Measurements from ENCODE around the gene CUX1. TPM values are rescaled to one million over a fixed set of nuclear protein-coding genes. Genes with fewer than 3 reads are reported as not detected.

The CUX1 gene
- total RNA-seq, 1 experiment from 2014 or later = 39.6 TPM

DNA sequence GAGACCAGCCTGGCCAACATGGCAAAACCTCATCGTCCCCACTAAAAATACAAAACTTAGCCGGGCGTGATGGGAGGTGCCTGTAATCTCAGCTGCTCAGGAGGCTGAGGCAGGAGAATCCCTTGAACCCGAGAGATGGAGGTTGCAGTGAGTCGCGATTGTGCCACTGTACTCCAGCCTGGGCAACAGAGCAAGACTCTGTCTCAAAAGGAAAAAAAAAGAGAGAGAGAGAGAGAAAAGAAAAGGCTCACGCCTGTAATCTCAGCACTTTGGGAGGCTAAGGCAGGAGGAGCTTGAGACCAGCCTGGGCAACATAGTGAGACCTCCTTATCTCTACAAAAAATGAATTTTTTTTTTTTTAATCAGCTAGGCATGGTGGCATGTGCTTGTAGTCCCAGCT is 157.6 kb downstream of the CUX1 start:
- Histone ChIP-seq H2AFZ (ENCODE audit: low read length) (no peak overlapping the region), H3K27me3 (ENCODE audit: low read length) (no peaks in the 10 kb centered on the region), H3K36me3 (ENCODE audit: low read depth, low read length) (no peaks in the 10 kb centered on the region), H3K9ac (ENCODE audit: low read length) (peak overlapping the region; percentile 48; the same call in 1 of the 2 replicates), H3K79me2 (ENCODE audit: low read length) (peaks cover 15% of the 10 kb centered on the region; the same call in 1 of the 2 replicates), H3K4me3 (ENCODE audit: low read length) (no peak overlapping the region), H4K20me1 (ENCODE audit: low read length) (no peaks in the 10 kb centered on the region), H3K9me3 (ENCODE audit: low read length) (no peaks in the 10 kb centered on the region), H3F3A (ENCODE audit: low read length, unreplicated experiment) (no peaks in the 10 kb centered on the region), H3K27ac (ENCODE audit: low read length) (peak overlapping the region; percentile 89), H3K4me2 (ENCODE audit: low read length) (peak overlapping the region; percentile 53; the same call in 1 of the 2 replicates), H3K9me2 (replicated peaks; ENCODE audit: low read length) (no peaks in the 10 kb centered on the region), H3K4me1 (ENCODE audit: insufficient read depth, low read length) (peaks cover 19% of the 10 kb centered on the region)
- BruUV-seq (replicated peaks) = no TSS peak
- no peak for TF ChIP-seq EZH2 (IDR thresholded peaks at IDR 0.05; ENCODE audit: low read length, unreplicated experiment)
- no peak for TF ChIP-seq EZH2phosphoT487 (IDR thresholded peaks at IDR 0.05; ENCODE audit: borderline replicate concordance, low read length)
- TF ChIP-seq, protein P1, sequence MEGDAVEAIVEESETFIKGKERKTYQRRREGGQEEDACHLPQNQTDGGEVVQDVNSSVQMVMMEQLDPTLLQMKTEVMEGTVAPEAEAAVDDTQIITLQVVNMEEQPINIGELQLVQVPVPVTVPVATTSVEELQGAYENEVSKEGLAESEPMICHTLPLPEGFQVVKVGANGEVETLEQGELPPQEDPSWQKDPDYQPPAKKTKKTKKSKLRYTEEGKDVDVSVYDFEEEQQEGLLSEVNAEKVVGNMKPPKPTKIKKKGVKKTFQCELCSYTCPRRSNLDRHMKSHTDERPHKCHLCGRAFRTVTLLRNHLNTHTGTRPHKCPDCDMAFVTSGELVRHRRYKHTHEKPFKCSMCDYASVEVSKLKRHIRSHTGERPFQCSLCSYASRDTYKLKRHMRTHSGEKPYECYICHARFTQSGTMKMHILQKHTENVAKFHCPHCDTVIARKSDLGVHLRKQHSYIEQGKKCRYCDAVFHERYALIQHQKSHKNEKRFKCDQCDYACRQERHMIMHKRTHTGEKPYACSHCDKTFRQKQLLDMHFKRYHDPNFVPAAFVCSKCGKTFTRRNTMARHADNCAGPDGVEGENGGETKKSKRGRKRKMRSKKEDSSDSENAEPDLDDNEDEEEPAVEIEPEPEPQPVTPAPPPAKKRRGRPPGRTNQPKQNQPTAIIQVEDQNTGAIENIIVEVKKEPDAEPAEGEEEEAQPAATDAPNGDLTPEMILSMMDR (conservative IDR thresholded peaks at IDR 0.05; ENCODE audit: low read depth, low read length) = no peak
- DNase-seq = no peak
- ChIA-PET CTCF (no interaction called here), POLR2A (ENCODE audit: unreplicated experiment) (interaction anchor here (0.6 kb wide), 1 partner anchor 58 kb away, joined by 6 read pairs; no protein-coding TSS in a partner anchor)
- intact Hi-C loops (cut with micrococcal nuclease) = no loop called here
- no peak for ATAC-seq

DNA sequence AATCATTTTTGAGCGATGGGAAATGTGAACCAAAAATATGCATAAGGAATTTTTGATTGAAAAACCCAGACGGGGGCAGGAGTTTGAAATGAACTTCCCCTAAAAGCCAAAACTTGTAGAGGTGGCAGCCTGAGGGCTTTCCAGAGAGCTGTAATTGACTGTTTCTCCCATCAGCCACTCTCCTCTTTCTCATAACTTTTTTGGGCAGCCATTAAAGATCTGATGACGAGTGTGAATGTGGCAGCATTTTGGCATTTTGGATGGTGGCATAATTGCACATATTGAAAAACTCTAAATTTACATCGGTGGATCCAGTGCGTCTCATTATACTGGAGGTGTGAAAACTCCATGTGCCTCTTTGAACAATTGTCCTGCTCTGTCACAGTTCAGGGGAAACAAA is 159.0 kb downstream of the CUX1 start:
- peak overlapping the region; percentile 89 for H3K27ac ChIP-seq (ENCODE audit: low read length)

DNA sequence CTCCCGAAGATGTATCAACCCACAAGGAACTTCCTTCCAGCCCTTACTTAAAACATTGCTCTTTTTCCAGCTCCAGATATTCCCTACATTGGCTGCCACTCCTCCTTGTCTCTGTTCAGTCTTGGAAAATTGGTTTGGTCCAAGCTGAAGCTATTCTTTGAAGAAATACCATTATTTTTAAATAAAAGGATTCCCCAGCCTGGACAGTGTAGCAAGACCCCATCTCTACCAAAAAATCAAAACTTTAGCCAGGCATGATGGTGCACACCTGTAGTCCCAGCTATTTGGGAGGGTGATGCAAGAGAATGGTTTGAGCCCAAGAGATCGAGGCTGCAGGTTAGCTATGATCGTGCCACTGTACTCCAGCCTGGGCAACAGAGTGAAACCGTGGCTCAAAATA is 159.8 kb downstream of the CUX1 start:
- intact Hi-C loops (cut with micrococcal nuclease) = no loop called here
- Histone ChIP-seq H3K9ac (ENCODE audit: low read length) (no peak overlapping the region), H3K79me2 (ENCODE audit: low read length) (peaks cover 15% of the 10 kb centered on the region; the same call in 1 of the 2 replicates), H3K27ac (ENCODE audit: low read length) (no peak overlapping the region), H3K36me3 (ENCODE audit: low read depth, low read length) (no peaks in the 10 kb centered on the region), H3K27me3 (ENCODE audit: low read length) (no peaks in the 10 kb centered on the region), H3K4me3 (ENCODE audit: low read length) (no peak overlapping the region), H3K9me3 (ENCODE audit: low read length) (no peaks in the 10 kb centered on the region), H4K20me1 (ENCODE audit: low read length) (no peaks in the 10 kb centered on the region), H2AFZ (ENCODE audit: low read length) (no peak overlapping the region), H3K4me1 (ENCODE audit: insufficient read depth, low read length) (peaks cover 25% of the 10 kb centered on the region), H3F3A (ENCODE audit: low read length, unreplicated experiment) (no peaks in the 10 kb centered on the region), H3K4me2 (ENCODE audit: low read length) (no peak overlapping the region), H3K9me2 (replicated peaks; ENCODE audit: low read length) (no peaks in the 10 kb centered on the region)
- ATAC-seq = no peak
- TF ChIP-seq EZH2phosphoT487 (IDR thresholded peaks at IDR 0.05; ENCODE audit: borderline replicate concordance, low read length) = no peak
- TF ChIP-seq, protein P1 (conservative IDR thresholded peaks at IDR 0.05; ENCODE audit: low read depth, low read length) = no peak
- TF ChIP-seq EZH2 (IDR thresholded peaks at IDR 0.05; ENCODE audit: low read length, unreplicated experiment) = no peak
- ChIA-PET POLR2A (ENCODE audit: unreplicated experiment) (no interaction called here), CTCF (no interaction called here)
- no TSS peak for BruUV-seq (replicated peaks)
- DNase-seq = no peak

More for the DNA sequence above, 159.0 kb downstream of the CUX1 start:
- BruUV-seq (replicated peaks) = no TSS peak
- TF ChIP-seq EZH2phosphoT487 (IDR thresholded peaks at IDR 0.05; ENCODE audit: borderline replicate concordance, low read length) = no peak
- TF ChIP-seq, protein P1 (conservative IDR thresholded peaks at IDR 0.05; ENCODE audit: low read depth, low read length) = no peak
- no peak for TF ChIP-seq EZH2 (IDR thresholded peaks at IDR 0.05; ENCODE audit: low read length, unreplicated experiment)
- Histone ChIP-seq H3K36me3 (ENCODE audit: low read depth, low read length) (no peaks in the 10 kb centered on the region), H3K4me3 (ENCODE audit: low read length) (no peak overlapping the region), H3F3A (ENCODE audit: low read length, unreplicated experiment) (no peaks in the 10 kb centered on the region), H3K4me2 (ENCODE audit: low read length) (no peak overlapping the region), H3K9ac (ENCODE audit: low read length) (peak overlapping the region; percentile 49), H3K4me1 (ENCODE audit: insufficient read depth, low read length) (peaks cover 19% of the 10 kb centered on the region), H2AFZ (ENCODE audit: low read length) (no peak overlapping the region), H3K79me2 (ENCODE audit: low read length) (peaks cover 15% of the 10 kb centered on the region; the same call in 1 of the 2 replicates), H3K9me2 (replicated peaks; ENCODE audit: low read length) (no peaks in the 10 kb centered on the region), H3K27me3 (ENCODE audit: low read length) (no peaks in the 10 kb centered on the region), H4K20me1 (ENCODE audit: low read length) (no peaks in the 10 kb centered on the region), H3K9me3 (ENCODE audit: low read length) (no peaks in the 10 kb centered on the region)
- ATAC-seq (no peak), DNase-seq (no peak)
- intact Hi-C loops (cut with micrococcal nuclease) = no loop called here
- ChIA-PET CTCF (no interaction called here), POLR2A (ENCODE audit: unreplicated experiment) (no interaction called here)
